ENCODE measurements around the gene KRTAP5-8.

GRCh38 chr11:71491940-71492339 lies 45.9 kb upstream of the KRTAP5-8 start:
- no peak for TF ChIP-seq CTCF (IDR thresholded peaks at IDR 0.05; ENCODE audit: low read depth, low read length, missing input control)
- no peak for TF ChIP-seq GABPA (IDR thresholded peaks at IDR 0.05 in 1 of 2, conservative IDR thresholded peaks at IDR 0.05 in 1 of 2)
- no peak for TF ChIP-seq RAD21 (IDR thresholded peaks at IDR 0.05)
